GM12801 (cell line): Measurements from ENCODE around the gene HERC2.

Source experiments
- TF ChIP-seq, protein P1 (sequence below): IDR thresholded peaks from one replicate; pipeline ENCODE4 v1.5.1; 2011; ENCODE audit warnings: control low read depth; ENCODE audit not compliant: insufficient read length; ENCODE audit errors: extremely low read depth

HERC2 gene

GRCh38 chr15:28101201-28101600 lies 220.8 kb downstream of the HERC2 start:
- TF ChIP-seq, protein P1, sequence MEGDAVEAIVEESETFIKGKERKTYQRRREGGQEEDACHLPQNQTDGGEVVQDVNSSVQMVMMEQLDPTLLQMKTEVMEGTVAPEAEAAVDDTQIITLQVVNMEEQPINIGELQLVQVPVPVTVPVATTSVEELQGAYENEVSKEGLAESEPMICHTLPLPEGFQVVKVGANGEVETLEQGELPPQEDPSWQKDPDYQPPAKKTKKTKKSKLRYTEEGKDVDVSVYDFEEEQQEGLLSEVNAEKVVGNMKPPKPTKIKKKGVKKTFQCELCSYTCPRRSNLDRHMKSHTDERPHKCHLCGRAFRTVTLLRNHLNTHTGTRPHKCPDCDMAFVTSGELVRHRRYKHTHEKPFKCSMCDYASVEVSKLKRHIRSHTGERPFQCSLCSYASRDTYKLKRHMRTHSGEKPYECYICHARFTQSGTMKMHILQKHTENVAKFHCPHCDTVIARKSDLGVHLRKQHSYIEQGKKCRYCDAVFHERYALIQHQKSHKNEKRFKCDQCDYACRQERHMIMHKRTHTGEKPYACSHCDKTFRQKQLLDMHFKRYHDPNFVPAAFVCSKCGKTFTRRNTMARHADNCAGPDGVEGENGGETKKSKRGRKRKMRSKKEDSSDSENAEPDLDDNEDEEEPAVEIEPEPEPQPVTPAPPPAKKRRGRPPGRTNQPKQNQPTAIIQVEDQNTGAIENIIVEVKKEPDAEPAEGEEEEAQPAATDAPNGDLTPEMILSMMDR = no peak

DNA sequence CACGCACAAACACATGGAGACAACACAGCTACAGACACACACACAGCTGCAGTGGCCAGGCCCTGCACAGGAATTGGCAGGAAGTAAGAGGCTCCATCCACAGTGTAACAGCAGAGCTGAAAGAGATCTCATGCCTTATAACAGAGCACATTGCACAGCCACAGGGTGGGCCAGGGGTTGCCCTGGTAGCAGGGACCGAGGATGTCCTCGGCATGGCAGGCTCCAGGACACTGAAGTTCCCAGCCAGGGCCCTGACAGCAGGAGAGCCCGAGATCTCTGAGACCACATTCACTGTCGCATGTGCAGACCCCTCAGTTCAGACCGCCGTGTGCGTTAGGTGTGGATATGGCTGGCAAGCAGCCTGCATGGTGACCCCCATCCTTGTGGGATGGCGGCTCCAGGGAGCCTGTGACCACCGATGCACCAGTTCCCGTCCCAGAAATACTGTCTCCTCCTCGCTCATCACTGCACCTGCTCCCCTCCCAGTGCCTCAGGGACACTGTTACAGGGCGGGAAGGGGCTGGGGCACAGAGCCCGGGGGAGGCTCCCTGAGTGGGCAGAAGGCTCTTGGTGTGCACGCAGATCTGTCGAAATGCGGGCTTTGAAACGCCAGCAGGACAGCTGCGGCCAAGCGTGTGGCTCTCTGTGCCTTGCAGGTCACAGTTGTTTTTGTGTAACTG lies 221.3 kb downstream of the HERC2 start:
- TF ChIP-seq, protein P1 = no peak

DNA sequence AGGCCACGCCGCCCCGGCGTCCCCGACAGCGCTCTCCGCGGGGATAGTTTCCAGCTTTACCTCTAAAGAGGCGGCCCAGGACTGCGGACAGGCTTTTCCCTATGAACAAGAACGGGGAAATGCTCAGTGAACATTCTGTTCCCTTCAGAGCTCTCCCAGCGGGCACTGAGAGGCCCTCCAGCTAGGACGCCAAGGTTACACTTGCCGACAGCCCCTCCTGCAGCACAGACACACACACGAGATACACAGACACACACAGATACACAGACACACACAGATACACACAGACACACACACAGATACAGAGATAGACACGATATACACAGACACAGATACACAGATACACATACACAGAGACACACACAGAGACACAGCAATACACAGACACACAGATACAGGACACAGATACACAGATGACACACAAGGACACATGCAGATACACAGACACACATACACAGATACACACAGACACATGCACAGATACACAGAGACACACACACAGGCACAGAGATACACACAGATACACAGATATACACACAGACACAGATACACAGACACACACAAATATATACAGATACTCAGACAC lies 222.3 kb downstream of the HERC2 start:
- TF ChIP-seq, protein P1 = no peak

- TF ChIP-seq, protein P1 = no peak
Observed at GRCh38 chr15:28098766-28099554, 223.0 kb downstream of the HERC2 start, which contains the start of gene OCA2. Gene OCA2, minus strand, starts transcription at chr15:28099315. Its CDS starts 17,441 bp downstream, at chr15:28081874.

DNA sequence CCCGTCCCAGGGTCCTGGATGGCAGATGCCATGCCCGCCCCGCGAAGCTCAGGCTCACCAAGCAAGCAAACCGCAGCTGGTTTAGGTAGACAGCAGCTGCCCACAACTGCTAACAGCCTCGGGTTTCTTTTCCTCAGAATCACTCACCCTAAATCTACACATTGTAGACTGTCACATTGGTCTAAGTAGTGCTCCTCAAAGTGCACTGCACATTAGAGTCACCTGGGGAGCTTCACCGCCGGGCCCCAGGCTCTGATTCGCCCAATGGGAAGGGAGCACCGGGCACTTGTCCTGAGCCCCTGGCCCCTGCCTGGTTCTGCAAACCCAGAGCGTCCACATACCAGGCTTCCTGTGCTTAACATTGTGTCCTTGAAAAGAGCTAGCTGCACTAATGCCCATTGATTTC lies 223.6 kb downstream of the HERC2 start:
- TF ChIP-seq, protein P1 = no peak

GRCh38 chr15:28097656-28098359 lies 224.2 kb downstream of the HERC2 start:
- TF ChIP-seq, protein P1 = no peak
